ENCODE measurements around the gene ATF7. TPM values are rescaled to one million over a fixed set of nuclear protein-coding genes. Genes with fewer than 3 reads are reported as not detected.
"Not testable (repeated sequence)": the region's sequence is repeated elsewhere in the genome, so short reads cannot be mapped to it uniquely, and the experiment has no call there.

ATF7 gene
- total RNA-seq, 1 experiment from 2014 or later = 8.3 TPM

GRCh38 chr12:53623548-53624385 lies 2.4 kb downstream of the ATF7 start:
- Histone ChIP-seq H3K9me3 (replicated peaks) (no peaks in the 10 kb centered on the region; the same call in 1 of the 2 replicates), H3K4me3 (no peak overlapping the region), H3K36me3 (no peaks in the 10 kb centered on the region), H3K27me3 (replicated peaks) (no peaks in the 10 kb centered on the region), H3K27ac (no peak overlapping the region), H3K4me1 (replicated peaks) (peaks cover 18% of the 10 kb centered on the region)
- no peak for DNase-seq (ENCODE audit: low read depth in 1 of 2, low spot score in 2 of 2)

GRCh38 chr12:53622724-53623123 lies 3.5 kb downstream of the ATF7 start:
- Histone ChIP-seq H3K4me1 (replicated peaks) (peaks cover 25% of the 10 kb centered on the region), H3K36me3 (0 out of 2 replicates have a peak, but pooled peaks cover 2% of the 10 kb centered on the region), H3K9me3 (replicated peaks) (no peaks in the 10 kb centered on the region; the same call in 1 of the 2 replicates), H3K4me3 (no peak overlapping the region), H3K27ac (no peak overlapping the region), H3K27me3 (replicated peaks) (no peaks in the 10 kb centered on the region)
- DNase-seq (ENCODE audit: low read depth in 1 of 2, low spot score in 2 of 2) = no peak

GRCh38 chr12:53618275-53618674 lies 7.9 kb downstream of the ATF7 start:
- Histone ChIP-seq H3K27me3 (replicated peaks) (no peaks in the 10 kb centered on the region), H3K36me3 (peaks cover 13% of the 10 kb centered on the region; the same call in 1 of the 2 replicates), H3K4me1 (replicated peaks) (peaks cover 7% of the 10 kb centered on the region), H3K4me3 (peak overlapping the region; percentile 5; the same call in 1 of the 2 replicates), H3K9me3 (replicated peaks) (no peaks in the 10 kb centered on the region), H3K27ac (peak overlapping the region; percentile 39; the same call in 1 of the 2 replicates)
- no peak for DNase-seq (ENCODE audit: low read depth in 1 of 2, low spot score in 2 of 2)

GRCh38 chr12:53617700-53618099 lies 8.5 kb downstream of the ATF7 start:
- Histone ChIP-seq H3K4me1 (replicated peaks) (peaks cover 7% of the 10 kb centered on the region), H3K9me3 (replicated peaks) (no peaks in the 10 kb centered on the region), H3K27me3 (replicated peaks) (no peaks in the 10 kb centered on the region), H3K4me3 (no peak overlapping the region), H3K36me3 (peaks cover 13% of the 10 kb centered on the region; the same call in 1 of the 2 replicates), H3K27ac (0 out of 2 replicates have a peak overlapping the region, but pooled peaks have one; percentile 39)
- DNase-seq (ENCODE audit: low read depth in 1 of 2, low spot score in 2 of 2) = no peak

- no peak overlapping the region for H3K27ac ChIP-seq
- H3K27me3 ChIP-seq (replicated peaks) = no peaks in the 10 kb centered on the region
- H3K36me3 ChIP-seq = peaks cover 13% of the 10 kb centered on the region; the same call in 1 of the 2 replicates
- peaks cover 7% of the 10 kb centered on the region for H3K4me1 ChIP-seq (replicated peaks)
- H3K9me3 ChIP-seq (replicated peaks) = no peaks in the 10 kb centered on the region
- no peak for DNase-seq (ENCODE audit: low read depth in 1 of 2, low spot score in 2 of 2)
- no peak overlapping the region for H3K4me3 ChIP-seq
Measured at GRCh38 chr12:53616950-53617349, 9.2 kb downstream of the ATF7 start.

GRCh38 chr12:53613821-53614220 lies 12.4 kb downstream of the ATF7 start:
- Histone ChIP-seq H3K9me3 (replicated peaks) (no peaks in the 10 kb centered on the region), H3K4me1 (replicated peaks) (peaks cover 7% of the 10 kb centered on the region), H3K27me3 (replicated peaks) (no peaks in the 10 kb centered on the region), H3K4me3 (no peak overlapping the region), H3K36me3 (peaks cover 13% of the 10 kb centered on the region; the same call in 1 of the 2 replicates), H3K27ac (no peak overlapping the region)
- DNase-seq (ENCODE audit: low read depth in 1 of 2, low spot score in 2 of 2) = no peak

- no peak overlapping the region for H3K27ac ChIP-seq
- no peaks in the 10 kb centered on the region for H3K9me3 ChIP-seq (replicated peaks)
- peaks cover 10% of the 10 kb centered on the region; the same call in 1 of the 2 replicates for H3K36me3 ChIP-seq
- no peak for DNase-seq (ENCODE audit: low read depth in 1 of 2, low spot score in 2 of 2)
- H3K27me3 ChIP-seq (replicated peaks) = no peaks in the 10 kb centered on the region
- H3K4me1 ChIP-seq (replicated peaks) = no peaks in the 10 kb centered on the region; the same call in 1 of the 2 replicates
- H3K4me3 ChIP-seq = no peak overlapping the region
Measured at GRCh38 chr12:53612978-53613377, 13.2 kb downstream of the ATF7 start.

- Histone ChIP-seq H3K27ac (no peak overlapping the region), H3K36me3 (peaks cover 10% of the 10 kb centered on the region; the same call in 1 of the 2 replicates), H3K4me1 (replicated peaks) (no peaks in the 10 kb centered on the region), H3K9me3 (replicated peaks) (no peaks in the 10 kb centered on the region), H3K4me3 (no peak overlapping the region), H3K27me3 (replicated peaks) (no peaks in the 10 kb centered on the region)
- no peak for DNase-seq (ENCODE audit: low read depth in 1 of 2, low spot score in 2 of 2)
Measured at GRCh38 chr12:53611304-53611703, 14.9 kb downstream of the ATF7 start.

- H3K27me3 ChIP-seq (replicated peaks); H3K27ac ChIP-seq; DNase-seq (ENCODE audit: low read depth in 1 of 2, low spot score in 2 of 2); H3K9me3 ChIP-seq (replicated peaks); H3K36me3 ChIP-seq; H3K4me3 ChIP-seq; H3K4me1 ChIP-seq (replicated peaks): not testable (repeated sequence)
Measured at GRCh38 chr12:53606688-53607087, 19.5 kb downstream of the ATF7 start.

- no peaks in the 10 kb centered on the region; the same call in 1 of the 2 replicates for H3K36me3 ChIP-seq
- no peaks in the 10 kb centered on the region for H3K4me1 ChIP-seq (replicated peaks)
- no peaks in the 10 kb centered on the region for H3K9me3 ChIP-seq (replicated peaks)
- H3K4me3 ChIP-seq = no peak overlapping the region
- H3K27me3 ChIP-seq (replicated peaks) = no peaks in the 10 kb centered on the region
- H3K27ac ChIP-seq = no peak overlapping the region
- no peak for DNase-seq (ENCODE audit: low read depth in 1 of 2, low spot score in 2 of 2)
Measured at GRCh38 chr12:53604581-53604980, 21.6 kb downstream of the ATF7 start.

- no peaks in the 10 kb centered on the region for H3K4me1 ChIP-seq (replicated peaks)
- H3K27me3 ChIP-seq (replicated peaks) = no peaks in the 10 kb centered on the region
- H3K4me3 ChIP-seq = no peak overlapping the region
- no peak for DNase-seq (ENCODE audit: low read depth in 1 of 2, low spot score in 2 of 2)
- no peak overlapping the region for H3K27ac ChIP-seq
- no peaks in the 10 kb centered on the region for H3K9me3 ChIP-seq (replicated peaks)
- no peaks in the 10 kb centered on the region; the same call in 1 of the 2 replicates for H3K36me3 ChIP-seq
Measured at GRCh38 chr12:53603804-53604203, 22.4 kb downstream of the ATF7 start.

GRCh38 chr12:53603196-53603595 lies 23.0 kb downstream of the ATF7 start:
- Histone ChIP-seq H3K27me3 (replicated peaks) (no peaks in the 10 kb centered on the region), H3K27ac (no peak overlapping the region), H3K9me3 (replicated peaks) (no peaks in the 10 kb centered on the region), H3K36me3 (no peaks in the 10 kb centered on the region; the same call in 1 of the 2 replicates), H3K4me3 (no peak overlapping the region), H3K4me1 (replicated peaks) (no peaks in the 10 kb centered on the region)
- DNase-seq (ENCODE audit: low read depth in 1 of 2, low spot score in 2 of 2) = no peak

GRCh38 chr12:53602176-53602864 lies 23.9 kb downstream of the ATF7 start:
- Histone ChIP-seq H3K36me3 (no peaks in the 10 kb centered on the region; the same call in 1 of the 2 replicates), H3K27ac (no peak overlapping the region), H3K9me3 (replicated peaks) (no peaks in the 10 kb centered on the region), H3K4me1 (replicated peaks) (0 out of 2 replicates have a peak, but pooled peaks cover 1% of the 10 kb centered on the region), H3K27me3 (replicated peaks) (no peaks in the 10 kb centered on the region), H3K4me3 (no peak overlapping the region)
- no peak for DNase-seq (ENCODE audit: low read depth in 1 of 2, low spot score in 2 of 2)
